ENCODE measurements around the gene KSR1. TPM values are rescaled to one million over a fixed set of nuclear protein-coding genes. Genes with fewer than 3 reads are reported as not detected.

The KSR1 gene
- total RNA-seq, 1 donor from 2014 or later: 60.6 TPM

DNA sequence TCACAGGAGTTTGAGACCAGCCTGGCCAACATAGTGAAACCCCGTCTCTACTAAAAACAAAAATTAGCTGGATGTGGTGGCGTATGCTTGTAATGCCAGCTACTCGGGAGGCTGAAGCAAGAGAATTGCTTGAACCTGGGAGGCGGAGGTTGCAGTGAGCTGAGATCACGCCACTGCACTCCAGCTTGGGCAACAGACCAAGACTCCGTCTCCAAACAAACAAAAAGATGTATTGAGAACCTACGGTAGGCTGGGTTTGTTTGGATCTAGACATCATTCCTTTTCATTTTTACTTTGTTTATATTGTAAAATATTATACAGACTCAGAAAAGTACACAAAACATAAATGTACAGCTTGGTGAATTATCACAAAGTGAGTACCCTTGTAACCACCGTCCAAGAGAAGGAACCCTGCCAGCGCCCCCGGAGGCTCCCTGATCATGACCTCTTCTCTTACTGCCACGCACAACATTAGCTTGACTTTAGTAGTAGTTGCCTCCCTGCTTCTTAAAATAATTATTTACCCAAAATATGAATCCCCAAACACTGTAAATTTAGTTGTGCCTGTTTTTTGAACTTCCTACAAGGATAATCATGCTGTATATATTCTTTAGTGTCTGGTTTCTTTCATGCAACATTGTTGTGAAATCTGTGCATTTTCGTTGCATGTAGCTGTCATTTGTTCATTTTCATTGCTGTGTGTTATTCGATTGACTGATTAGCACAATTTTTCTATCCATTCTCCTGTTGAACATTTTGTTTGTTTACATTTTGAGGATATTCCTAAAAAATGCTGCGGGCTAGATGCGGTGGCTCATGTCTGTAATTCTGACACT is 56.5 kb downstream of the KSR1 start:
- TF ChIP-seq, protein P1, sequence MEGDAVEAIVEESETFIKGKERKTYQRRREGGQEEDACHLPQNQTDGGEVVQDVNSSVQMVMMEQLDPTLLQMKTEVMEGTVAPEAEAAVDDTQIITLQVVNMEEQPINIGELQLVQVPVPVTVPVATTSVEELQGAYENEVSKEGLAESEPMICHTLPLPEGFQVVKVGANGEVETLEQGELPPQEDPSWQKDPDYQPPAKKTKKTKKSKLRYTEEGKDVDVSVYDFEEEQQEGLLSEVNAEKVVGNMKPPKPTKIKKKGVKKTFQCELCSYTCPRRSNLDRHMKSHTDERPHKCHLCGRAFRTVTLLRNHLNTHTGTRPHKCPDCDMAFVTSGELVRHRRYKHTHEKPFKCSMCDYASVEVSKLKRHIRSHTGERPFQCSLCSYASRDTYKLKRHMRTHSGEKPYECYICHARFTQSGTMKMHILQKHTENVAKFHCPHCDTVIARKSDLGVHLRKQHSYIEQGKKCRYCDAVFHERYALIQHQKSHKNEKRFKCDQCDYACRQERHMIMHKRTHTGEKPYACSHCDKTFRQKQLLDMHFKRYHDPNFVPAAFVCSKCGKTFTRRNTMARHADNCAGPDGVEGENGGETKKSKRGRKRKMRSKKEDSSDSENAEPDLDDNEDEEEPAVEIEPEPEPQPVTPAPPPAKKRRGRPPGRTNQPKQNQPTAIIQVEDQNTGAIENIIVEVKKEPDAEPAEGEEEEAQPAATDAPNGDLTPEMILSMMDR (IDR thresholded peaks at IDR 0.05): no peak
- Mint-ChIP-seq H3K27me3 (ENCODE audit: low read depth) (no peaks in the 10 kb centered on the region), H3K27ac (ENCODE audit: unreplicated experiment) (no peak overlapping the region), H3K36me3 (ENCODE audit: low read depth) (no peaks in the 10 kb centered on the region), H3K4me3 (ENCODE audit: unreplicated experiment) (no peak overlapping the region), H3K9me3 (ENCODE audit: low read depth) (no peaks in the 10 kb centered on the region), H3K4me1 (ENCODE audit: low read depth) (peaks cover 33% of the 10 kb centered on the region)
- DNase-seq (ENCODE audit: low spot score): no peak

DNA sequence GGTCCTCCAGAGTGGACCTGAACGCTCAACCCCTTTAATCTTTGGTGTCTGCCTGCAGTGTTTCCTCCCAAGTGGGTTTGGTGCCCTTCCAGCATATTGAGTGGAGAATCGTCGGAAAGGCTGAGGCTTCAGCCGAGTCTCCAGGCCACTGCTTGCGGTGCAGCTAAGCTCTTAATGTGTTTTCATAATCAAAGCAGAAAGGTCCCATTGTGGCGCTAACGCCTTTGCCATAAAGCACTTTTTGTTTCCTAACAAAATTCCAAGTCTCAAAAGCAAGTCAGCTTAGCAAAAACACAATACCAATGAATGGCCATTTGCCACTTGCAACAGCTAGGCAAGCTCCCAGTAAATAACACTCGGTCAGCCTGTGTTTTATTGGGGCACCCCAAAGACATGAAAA is 57.6 kb downstream of the KSR1 start:
- Mint-ChIP-seq H3K4me1 (ENCODE audit: low read depth) (peaks cover 25% of the 10 kb centered on the region), H3K9me3 (ENCODE audit: low read depth) (no peaks in the 10 kb centered on the region), H3K4me3 (ENCODE audit: unreplicated experiment) (no peak overlapping the region), H3K36me3 (ENCODE audit: low read depth) (no peaks in the 10 kb centered on the region), H3K27ac (ENCODE audit: unreplicated experiment) (no peak overlapping the region), H3K27me3 (ENCODE audit: low read depth) (no peaks in the 10 kb centered on the region)
- no peak for DNase-seq (ENCODE audit: low spot score)
- TF ChIP-seq, protein P1 (IDR thresholded peaks at IDR 0.05): no peak

DNA sequence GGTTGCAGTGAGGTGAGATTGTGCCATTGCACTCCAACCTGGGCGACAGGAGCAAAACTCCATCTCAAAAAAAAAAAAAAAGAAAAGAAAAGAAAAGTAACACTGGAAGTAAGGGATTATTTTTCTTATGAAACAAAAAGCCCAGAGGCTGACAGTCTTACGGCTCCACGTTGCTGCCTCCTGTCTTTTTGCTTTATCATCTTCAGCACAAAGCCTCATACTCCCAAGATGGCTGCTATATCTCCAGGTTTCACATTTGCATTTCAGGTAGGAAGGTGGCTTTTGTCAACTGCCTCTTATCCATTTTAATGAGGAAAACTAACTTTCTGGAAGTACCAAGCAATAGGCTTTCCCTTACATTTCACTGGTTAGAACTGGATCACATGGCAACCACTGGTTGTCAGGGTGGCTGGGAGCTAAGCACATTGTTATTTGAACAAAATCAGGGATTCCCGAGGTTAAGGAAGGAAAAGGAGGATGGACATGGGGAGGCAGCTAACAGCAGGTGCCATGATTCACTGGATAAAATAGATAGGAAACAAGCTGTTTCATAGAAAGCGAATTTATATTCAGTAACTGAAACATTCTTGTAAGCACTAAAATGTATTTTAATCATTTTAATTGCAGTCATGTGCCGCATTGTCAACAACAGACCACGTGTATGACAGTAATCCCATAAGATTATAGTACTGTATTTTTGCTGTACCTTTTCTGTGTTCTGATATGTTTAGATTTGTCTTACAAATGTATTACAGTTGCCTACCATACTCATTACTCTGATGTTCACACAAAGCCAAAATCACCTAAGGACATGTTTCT is 58.6 kb downstream of the KSR1 start:
- Mint-ChIP-seq H3K9me3 (ENCODE audit: low read depth) (no peaks in the 10 kb centered on the region), H3K4me3 (ENCODE audit: unreplicated experiment) (no peak overlapping the region), H3K36me3 (ENCODE audit: low read depth) (no peaks in the 10 kb centered on the region), H3K27ac (ENCODE audit: unreplicated experiment) (no peak overlapping the region), H3K27me3 (ENCODE audit: low read depth) (no peaks in the 10 kb centered on the region), H3K4me1 (ENCODE audit: low read depth) (peaks cover 31% of the 10 kb centered on the region)
- TF ChIP-seq, protein P1 (IDR thresholded peaks at IDR 0.05): no peak
- DNase-seq (ENCODE audit: low spot score): no peak

DNA sequence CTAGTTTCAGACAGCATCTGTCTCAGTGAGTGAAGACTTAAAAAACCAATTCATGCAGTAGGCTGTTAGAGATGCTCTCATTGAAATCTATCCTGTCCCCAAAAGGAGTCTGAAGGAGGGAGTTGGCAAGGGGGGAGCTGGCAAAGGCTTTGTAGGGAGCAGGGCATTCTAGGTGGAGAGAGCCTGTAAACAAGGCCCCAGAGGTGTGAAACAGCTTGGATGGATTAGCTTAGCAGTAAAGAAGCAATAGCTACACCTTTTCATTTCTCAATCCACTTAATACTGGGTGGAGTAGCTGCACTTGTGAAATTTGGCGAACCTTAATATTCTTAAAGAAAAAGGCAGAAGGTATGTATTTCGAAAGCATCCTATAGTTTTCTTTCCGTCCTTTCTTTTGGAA is 61.8 kb downstream of the KSR1 start:
- Mint-ChIP-seq H3K27ac (ENCODE audit: unreplicated experiment) (no peak overlapping the region), H3K36me3 (ENCODE audit: low read depth) (no peaks in the 10 kb centered on the region), H3K9me3 (ENCODE audit: low read depth) (no peaks in the 10 kb centered on the region), H3K4me3 (ENCODE audit: unreplicated experiment) (no peak overlapping the region), H3K4me1 (ENCODE audit: low read depth) (peaks cover 31% of the 10 kb centered on the region), H3K27me3 (ENCODE audit: low read depth) (no peaks in the 10 kb centered on the region)
- TF ChIP-seq, protein P1 (IDR thresholded peaks at IDR 0.05): no peak
- DNase-seq (ENCODE audit: low spot score): no peak
